GM18907 (cell line): Measurements from ENCODE around the gene KIF2C.

Source experiments
- ATAC-seq: cut with Tn5 transposase; IDR thresholded peaks from one replicate; pipeline ENCODE4 v1.9.1; 2021; ENCODE audit warnings: mild to moderate bottlenecking, moderate library complexity; ENCODE audit not compliant: unreplicated experiment

Gene KIF2C

GRCh38 chr1:44775078-44775929 is 35.7 kb downstream of the KIF2C start, which contains the start of gene RPS8:
Gene RPS8, plus strand, starts transcription at chr1:44775540. Its CDS starts 57 bp downstream, at chr1:44775597.
- ATAC-seq: peak; percentile 83

GRCh38 chr1:44775930-44776729 is 36.5 kb downstream of the KIF2C start:
- no peak for ATAC-seq

GRCh38 chr1:44776730-44777068 is 37.1 kb downstream of the KIF2C start:
- ATAC-seq: no peak

- ATAC-seq: no peak
These were observed 37.9 kb downstream of the KIF2C start for GRCh38 chr1:44777547-44777946.

GRCh38 chr1:44777969-44778635 is 38.5 kb downstream of the KIF2C start:
- no peak for ATAC-seq

GRCh38 chr1:44778705-44779576 is 39.3 kb downstream of the KIF2C start:
- ATAC-seq: no peak

GRCh38 chr1:44780583-44781121 is 41.0 kb downstream of the KIF2C start:
- ATAC-seq: no peak

- no peak for ATAC-seq
These were observed 44.1 kb downstream of the KIF2C start for GRCh38 chr1:44783697-44784093.

- ATAC-seq: no peak
These were observed 44.7 kb downstream of the KIF2C start for GRCh38 chr1:44784094-44785028.

- no peak for ATAC-seq
These were observed 45.4 kb downstream of the KIF2C start for GRCh38 chr1:44785029-44785380.

GRCh38 chr1:44785501-44786137 is 46.0 kb downstream of the KIF2C start:
- no peak for ATAC-seq

- ATAC-seq: peak; percentile 47
These were observed 46.7 kb downstream of the KIF2C start for GRCh38 chr1:44786138-44786840.

GRCh38 chr1:44786841-44787426 is 47.3 kb downstream of the KIF2C start:
- no peak for ATAC-seq

GRCh38 chr1:44787506-44787905 is 47.9 kb downstream of the KIF2C start:
- ATAC-seq: no peak

GRCh38 chr1:44788120-44788860 is 48.7 kb downstream of the KIF2C start, which contains the start of gene BEST4:
Gene BEST4, minus strand, starts transcription at chr1:44788170. Its CDS starts 465 bp downstream, at chr1:44787705.
- no peak for ATAC-seq

- no peak for ATAC-seq
These were observed 51.5 kb downstream of the KIF2C start for GRCh38 chr1:44790968-44791801.
